H1 (cell line): Measurements from ENCODE around the gene RILPL1. TPM values are rescaled to one million over a fixed set of nuclear protein-coding genes. Genes with fewer than 3 reads are reported as not detected.
A peak's percentile ranks its signal among the peaks of the same experiment; 100 is the strongest.

ENCODE experiments used
- CTCF ChIA-PET: fragments of 300-600 bp; sonication (Branson Sonifier 250); formaldehyde crosslinking; loops from one replicate; lab custom pipeline; 2021; ENCODE audit not compliant: partially characterized antibody; lab: Charles Lee
- POLR2A ChIA-PET: fragments of 300-600 bp; sonication (Branson Sonifier 250); formaldehyde crosslinking; loops from one replicate; lab custom pipeline; 2021; ENCODE audit warnings: inconsistent platforms; ENCODE audit not compliant: partially characterized antibody; lab: Charles Lee
- DNase-seq, 2 experiments: peaks; one replicate each; pipeline versions ENCODE4 v3.0.0 to v3.0.0-alpha.2; 2010 to 2022; ENCODE audit warnings: low spot score in 2 of 2, low read depth in 1 of 2, mixed read lengths in 1 of 2
- FAIRE-seq: peaks from 2 replicates; lab custom pipeline; 2011; peaks lifted over from hg19 to GRCh38; lab: Jason Lieb, UNC
- H2AFZ ChIP-seq: 2 replicates; pipeline ENCODE4 v1.8.1; 2012; ENCODE audit warnings: low read length, inconsistent platforms
- H2AK5ac ChIP-seq: 2 replicates; pipeline ENCODE4 v1.6.1; 2013; ENCODE audit warnings: low read depth, low read length
- H2BK120ac ChIP-seq: replicated peaks from 2 replicates; pipeline ENCODE3; 2013; ENCODE audit warnings: low read depth, low read length, inconsistent platforms
- H2BK12ac ChIP-seq: 2 replicates; pipeline ENCODE4 v1.6.1; 2013; ENCODE audit warnings: low read depth, low read length
- H2BK15ac ChIP-seq: 2 replicates; pipeline ENCODE4 v1.6.1; 2013; ENCODE audit warnings: low read length
- H2BK20ac ChIP-seq: 2 replicates; pipeline ENCODE4 v1.6.1; 2013; ENCODE audit warnings: low read length
- H2BK5ac ChIP-seq: 2 replicates; pipeline ENCODE4 v1.6.1; 2013; ENCODE audit warnings: low read depth, low read length
- H3K14ac ChIP-seq: 2 replicates; pipeline ENCODE4 v1.6.1; 2013; ENCODE audit warnings: inconsistent platforms; ENCODE audit not compliant: insufficient read length
- H3K18ac ChIP-seq: 2 replicates; pipeline ENCODE4 v1.6.1; 2013; ENCODE audit warnings: low read length; ENCODE audit errors: extremely low read depth
- H3K23ac ChIP-seq: 2 replicates; pipeline ENCODE4 v1.6.1; 2013; ENCODE audit warnings: inconsistent platforms; ENCODE audit not compliant: insufficient read length
- H3K23me2 ChIP-seq: 2 replicates; pipeline ENCODE4 v1.6.1; 2013; ENCODE audit warnings: low read depth, low read length
- H3K27ac ChIP-seq: 2 replicates; pipeline ENCODE4 v1.6.1; 2011; ENCODE audit warnings: low read depth, low read length, inconsistent platforms
- H3K27me3 ChIP-seq, 4 experiments: replicated peaks in 1 of 4; 1 replicate in 1 of 4; 2 replicates in 3 of 4; pipeline versions ENCODE4 v1.6.1 to v1.8.1; 2011 to 2013; ENCODE audit warnings: low read length in 3 of 4, mild to moderate bottlenecking in 3 of 4, inconsistent platforms in 2 of 4, mixed read lengths in 2 of 4, moderate library complexity in 1 of 4; ENCODE audit not compliant: control insufficient read depth in 3 of 4, insufficient read depth in 3 of 4; ENCODE audit errors: extremely low read depth in 1 of 4
- H3K36me3 ChIP-seq, 4 experiments: 2 replicates each; pipeline versions ENCODE4 v1.6.1 to v1.8.1; 2011 to 2013; ENCODE audit warnings: mild to moderate bottlenecking in 4 of 4, low read length in 3 of 4, moderate library complexity in 2 of 4, control low read depth in 1 of 4, inconsistent platforms in 1 of 4; ENCODE audit not compliant: insufficient read depth in 4 of 4, control insufficient read depth in 2 of 4
- H3K4ac ChIP-seq: replicated peaks from 2 replicates; pipeline ENCODE3; 2013; ENCODE audit warnings: low read length, low read depth, mixed read lengths, inconsistent platforms; ENCODE audit not compliant: insufficient read length
- H3K4me1 ChIP-seq, 4 experiments: replicated peaks in 1 of 4; 1 replicate in 1 of 4; 2 replicates in 3 of 4; pipeline versions ENCODE4 v1.6.1 to v1.8.1; 2011 to 2013; ENCODE audit warnings: low read length in 3 of 4, inconsistent platforms in 2 of 4, mixed read lengths in 1 of 4; ENCODE audit not compliant: insufficient read depth in 4 of 4, control insufficient read depth in 3 of 4
- H3K4me2 ChIP-seq, 2 experiments: 2 replicates each; pipeline versions ENCODE4 v1.6.1 to v1.8.1; 2011 to 2013; ENCODE audit warnings: low read depth in 2 of 2, low read length in 2 of 2, control low read depth in 1 of 2, inconsistent platforms in 1 of 2, mild to moderate bottlenecking in 1 of 2; ENCODE audit not compliant: insufficient read depth in 1 of 2
- H3K4me3 ChIP-seq, 4 experiments: fragments of 200-600, 300-600 bp in 1 of 4; sonication (generic), shearing (Covaris generic), sonication (Bioruptor Twin) in 1 of 4; 2 replicates each; pipeline versions ENCODE4 v1.5.1 to v1.8.1; 2011 to 2016; ENCODE audit warnings: low read length in 4 of 4, low read depth in 3 of 4, control low read depth in 2 of 4, inconsistent platforms in 2 of 4, mild to moderate bottlenecking in 2 of 4, mixed read lengths in 1 of 4, moderate library complexity in 1 of 4; ENCODE audit not compliant: insufficient read depth in 2 of 4; ENCODE audit errors: extremely low read depth in 1 of 4
- H3K56ac ChIP-seq: replicated peaks from 2 replicates; pipeline ENCODE3; 2013; ENCODE audit warnings: low read depth, mild to moderate bottlenecking, mixed read lengths, low read length, inconsistent platforms; ENCODE audit not compliant: insufficient read length
- H3K79me1 ChIP-seq: 2 replicates; pipeline ENCODE4 v1.6.1; 2013; ENCODE audit warnings: low read depth, low read length, control low read depth
- H3K79me2 ChIP-seq, 2 experiments: 2 replicates each; pipeline versions ENCODE4 v1.6.1 to v1.8.1; 2012 to 2013; ENCODE audit warnings: low read length in 2 of 2, mild to moderate bottlenecking in 2 of 2, inconsistent platforms in 1 of 2; ENCODE audit not compliant: insufficient read depth in 2 of 2, control insufficient read depth in 1 of 2
- H3K9ac ChIP-seq, 4 experiments: replicated peaks in 1 of 4; 1 replicate in 1 of 4; 2 replicates in 3 of 4; pipeline versions ENCODE4 v1.6.1 to v1.8.1; 2011 to 2013; ENCODE audit warnings: low read depth in 3 of 4, low read length in 3 of 4, control low read depth in 2 of 4, mild to moderate bottlenecking in 2 of 4, moderate library complexity in 2 of 4, inconsistent platforms in 1 of 4; ENCODE audit errors: extremely low read depth in 1 of 4
- H3K9me3 ChIP-seq, 2 experiments: 2 replicates each; pipeline versions ENCODE4 v1.6.1 to v1.8.1; 2012 to 2013; ENCODE audit warnings: mild to moderate bottlenecking in 2 of 2, moderate library complexity in 2 of 2, control low read depth in 1 of 2, inconsistent platforms in 1 of 2, low read depth in 1 of 2, low read length in 1 of 2, mixed read lengths in 1 of 2; ENCODE audit not compliant: insufficient read depth in 2 of 2
- H4K20me1 ChIP-seq, 2 experiments: replicated peaks in 1 of 2; 2 replicates each; pipeline versions ENCODE3 to v1.8.1; 2011 to 2013; ENCODE audit warnings: inconsistent platforms in 2 of 2, low read length in 2 of 2, mild to moderate bottlenecking in 1 of 2; ENCODE audit not compliant: insufficient read depth in 2 of 2, control insufficient read depth in 1 of 2
- H4K5ac ChIP-seq: 2 replicates; pipeline ENCODE4 v1.6.1; 2013; ENCODE audit warnings: low read length, low read depth, mixed read lengths, inconsistent platforms; ENCODE audit not compliant: insufficient read length
- H4K8ac ChIP-seq: 2 replicates; pipeline ENCODE4 v1.8.0; 2013; ENCODE audit warnings: mild to moderate bottlenecking, moderate library complexity, low read length, inconsistent platforms; ENCODE audit not compliant: insufficient read depth; ENCODE audit errors: extremely low read depth
- H4K91ac ChIP-seq: replicated peaks from 2 replicates; pipeline ENCODE3; 2013; ENCODE audit warnings: low read length, mixed read lengths, inconsistent platforms; ENCODE audit not compliant: insufficient read length
- ASH2L ChIP-seq: fragments of 200-600, 300-600 bp; sonication (generic); IDR thresholded peaks from one replicate; pipeline ENCODE4 v1.7.1; 2017; ENCODE audit warnings: low read length
- CBX5 ChIP-seq: fragments of 300-800, 300-1000 bp; sonication (generic); IDR thresholded peaks from 2 replicates; pipeline ENCODE4 v1.7.1; 2016; ENCODE audit warnings: antibody characterized with exemption, low read length, low read depth
- CHD2 ChIP-seq: IDR thresholded peaks from 2 replicates; pipeline ENCODE4 v1.6.1; 2012; ENCODE audit warnings: low read length, improper control_type of control experiment
- CTBP2 ChIP-seq: IDR thresholded peaks from 2 replicates; pipeline ENCODE4 v1.7.0; 2011; ENCODE audit warnings: borderline replicate concordance, mild to moderate bottlenecking, moderate library complexity, mixed read lengths, low read length; ENCODE audit not compliant: insufficient read depth, insufficient read length
- KDM5A ChIP-seq: fragments of 200-600 bp; IDR thresholded peaks from 2 replicates; pipeline ENCODE4 v1.7.1; 2012; ENCODE audit warnings: mild to moderate bottlenecking, low read length, inconsistent platforms, mixed read lengths
- POLR2AphosphoS5 ChIP-seq: IDR thresholded peaks from 2 replicates; pipeline ENCODE4 v1.6.1; 2011; ENCODE audit warnings: low read depth, low read length
- RFX5 ChIP-seq: IDR thresholded peaks from 2 replicates; pipeline ENCODE4 v1.6.1; 2011; ENCODE audit warnings: low read depth, low read length, improper control_type of control experiment, borderline replicate concordance
- ZNF274 ChIP-seq: IDR thresholded peaks from 2 replicates; pipeline ENCODE4 v1.7.0; 2012; ENCODE audit warnings: low read length, borderline replicate concordance; ENCODE audit errors: extremely low read depth
- WGBS, 2 experiments: shearing (Covaris generic) in 1 of 2; methylation state at CpG; one replicate each; pipeline versions ENCODE4 v1.1.6 to v1.1.7; 2013 to 2015; ENCODE audit warnings: low lambda C conversion rate in 2 of 2, mixed read lengths in 2 of 2, inconsistent platforms in 1 of 2, low coverage in 1 of 2, missing lambda C conversion rate in 1 of 2; ENCODE audit not compliant: insufficient replicate concordance in 2 of 2, insufficient coverage in 1 of 2, insufficient read length in 1 of 2; ENCODE audit errors: extremely low coverage in 1 of 2, missing lambda C conversion rate in 1 of 2; 5-methylcytosine and 5-hydroxymethylcytosine counted together
- polyA plus RNA-seq, 7 experiments: library from polyadenylated mRNA; depleted of rRNA in 3 of 7; stranded (reverse) in 5 of 7; unstranded in 2 of 7; fragments of >200 nt in 5 of 7; fragments of 200-250 nt in 2 of 7; gene quantifications; 1 replicate in 5 of 7; 2 replicates in 1 of 7; 4 replicates in 1 of 7; pipeline versions ENCODE4 v1.2.1 to v1.2.3, GENCODE V29; 2011 to 2013; ENCODE audit warnings: missing spikeins in 2 of 7, mixed read lengths in 2 of 7
- total RNA-seq: library from RNA; stranded (reverse); fragmentation: NEBNext Ultra II Directional; extraction: Animal tissue kit (Norgen Biotek cat#: 25700); gene quantifications from 2 replicates; pipeline ENCODE4 v1.2.1, GENCODE V29; 2021
- TF ChIP-seq, protein P1 (sequence below): IDR thresholded peaks from 2 replicates; pipeline ENCODE4 v1.6.1; 2012; ENCODE audit warnings: inconsistent platforms

RILPL1 gene
- total and polyA plus RNA-seq, 2 of the 8 experiments (the other 6 are each of a cell fraction or from before 2014, with no cell fraction given) = 6.7 to 9.4 TPM

DNA sequence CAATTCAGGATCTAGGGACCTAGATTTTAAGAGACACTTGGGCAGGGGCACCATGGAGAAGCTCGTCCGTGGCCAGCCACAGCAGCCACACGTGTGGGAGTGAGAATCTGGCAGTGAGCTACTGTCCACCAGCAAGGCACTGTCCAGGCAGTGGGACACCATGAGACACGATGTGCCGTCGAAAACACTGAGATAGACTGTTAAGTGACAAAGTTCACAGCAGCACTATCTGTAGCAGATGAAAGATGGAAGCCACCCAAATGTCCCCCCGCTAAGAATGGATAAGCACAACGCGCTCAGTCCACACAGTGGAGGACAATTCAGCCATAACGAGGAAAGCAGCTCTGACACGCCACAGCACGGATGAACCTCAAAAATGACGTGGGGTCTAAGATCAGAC lies 19.7 kb downstream of the RILPL1 start:
- no peak for FAIRE-seq
- peak overlapping the region; percentile 45; the same call in 1 of the 2 replicates for H3K27ac ChIP-seq
- no peak overlapping the region for H3K56ac ChIP-seq
- 94% methylated on average over 13 of the region's 13 CpGs; no CpG with 5 or more reads in 1 of the 2 experiments for WGBS, 2 experiments
- 0 out of 2 replicates have a peak overlapping the region, but pooled peaks have one; percentile 2 for H2AK5ac ChIP-seq
- no peak overlapping the region for H4K8ac ChIP-seq
- H2BK20ac ChIP-seq = no peak overlapping the region; the same call in 1 of the 2 replicates
- H3K23me2 ChIP-seq = peaks cover 26% of the 10 kb centered on the region; the same call in 1 of the 2 replicates
- TF ChIP-seq CHD2 (no peak), CTBP2 (no peak), RFX5 (no peak), KDM5A (no peak), ASH2L (no peak), CBX5 (no peak), ZNF274 (no peak), POLR2AphosphoS5 (no peak)
- TF ChIP-seq, protein P1, sequence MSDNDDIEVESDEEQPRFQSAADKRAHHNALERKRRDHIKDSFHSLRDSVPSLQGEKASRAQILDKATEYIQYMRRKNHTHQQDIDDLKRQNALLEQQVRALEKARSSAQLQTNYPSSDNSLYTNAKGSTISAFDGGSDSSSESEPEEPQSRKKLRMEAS = no peak
- TF ChIP-seq, all 59 proteins: peak for 0
- Histone ChIP-seq H3K27me3 (no peaks in the 10 kb centered on the region), H4K20me1 (peaks cover 0 to 7% of the 10 kb centered on the region in 2 experiments), H3K9me3 (no peaks in the 10 kb centered on the region), H3K18ac (peak overlapping the region; percentile 60; the same call in 1 of the 2 replicates), H2BK12ac (peak overlapping the region; percentile 84; the same call in 1 of the 2 replicates), H2BK5ac (peak overlapping the region; percentile 100; the same call in 1 of the 2 replicates), H2AFZ (no peak overlapping the region), H3K79me1 (peaks cover 4% of the 10 kb centered on the region; the same call in 1 of the 2 replicates), H3K4me3 (no peak overlapping the region), H3K79me2 (no peaks in the 10 kb centered on the region), H3K9ac (peak overlapping the region in 1 of 4 experiments; percentile 19; a peak in 1 of 7 replicates), H3K4me2 (no peak overlapping the region), H3K36me3 (peaks cover 5 to 29% (median 12%) of the 10 kb centered on the region in 4 experiments; a peak in 7 of 8 replicates), H3K4me1 (0 out of 7 replicates have a peak, but pooled peaks cover 0 to 2% (median 0%) of the 10 kb centered on the region in 4 experiments), H3K4ac (no peak overlapping the region), H2BK15ac (no peak overlapping the region), H2BK120ac (no peak overlapping the region), H4K5ac (no peak overlapping the region), H4K91ac (peak overlapping the region; percentile 57), H3K23ac (no peak overlapping the region), H3K14ac (no peak overlapping the region)
- POLR2A ChIA-PET = interaction anchor here (0.8 to 1.9 kb wide), 6 partner anchors 12 to 37 kb away, joined by 3 to 8 read pairs (median 4); partner anchors contain the start of gene RILPL1
- CTCF ChIA-PET = interaction anchor here (1.0 kb wide), 2 partner anchors 19 to 66 kb away, joined by 3 to 4 read pairs; no protein-coding TSS in a partner anchor
- no peak for DNase-seq
